Measurements from ENCODE around the gene HTR1D. TPM values are rescaled to one million over a fixed set of nuclear protein-coding genes. Genes with fewer than 3 reads are reported as not detected.

The HTR1D gene
- total RNA-seq, 4 donors from 2014 or later = 0.14 to 0.20 TPM; not detected in 2

GRCh38 chr1:23215751-23216449, 1.4 kb downstream of the HTR1D start:
- no peaks in the 10 kb centered on the region for H3K36me3 ChIP-seq
- H3K27ac ChIP-seq = no peak overlapping the region
- no peak for TF ChIP-seq POLR2AphosphoS5 (IDR thresholded peaks at IDR 0.05)
- no peak for TF ChIP-seq EP300 (IDR thresholded peaks at IDR 0.05; ENCODE audit: low read depth)
- no peak for TF ChIP-seq POLR2A (IDR thresholded peaks at IDR 0.05)
- TF ChIP-seq CTCF (IDR thresholded peaks at IDR 0.05) = no peak
- H3K27me3 ChIP-seq = peaks cover 64% of the 10 kb centered on the region
- in situ Hi-C loops (cut with MboI; ENCODE audit: low pct_ligation_motif_present in 1 of 4, low pct_unique_long_range_greater_than_20kb in 1 of 4, low sequenced_read_pairs in 3 of 4) (no loop called here), intact Hi-C loops (cut with DNase I; ENCODE audit: low total_unique reads) (no loop called here)
- H3K4me1 ChIP-seq = peaks cover 0 to 15% (median 12%) of the 10 kb centered on the region in 4 donors
- WGBS, 2 donors (ENCODE audit: low coverage in 1 of 2) = 70% methylated on average over 3 of the region's 3 CpGs; no CpG with 5 or more reads in 1 of the 2 donors
- DNase-seq = no peak
- no peaks in the 10 kb centered on the region for H3K9me3 ChIP-seq
- no peak overlapping the region for H3K4me3 ChIP-seq

- H3K4me1 ChIP-seq = peaks cover 0 to 15% (median 12%) of the 10 kb centered on the region in 4 donors
- TF ChIP-seq POLR2AphosphoS5 (IDR thresholded peaks at IDR 0.05) (no peak), CTCF (IDR thresholded peaks at IDR 0.05) (no peak), POLR2A (IDR thresholded peaks at IDR 0.05) (no peak)
- no peaks in the 10 kb centered on the region for H3K9me3 ChIP-seq
- H3K27ac ChIP-seq = no peak overlapping the region
- H3K36me3 ChIP-seq = no peaks in the 10 kb centered on the region
- WGBS, 2 donors (ENCODE audit: low coverage in 1 of 2) = 88 to 100% methylated on average over 1 to 3 of the region's 3 CpGs
- intact Hi-C loops (cut with DNase I; ENCODE audit: low total_unique reads) = no loop called here
- H3K4me3 ChIP-seq = no peak overlapping the region
- no peak for DNase-seq
- in situ Hi-C loops (cut with MboI; ENCODE audit: low pct_ligation_motif_present in 1 of 4, low pct_unique_long_range_greater_than_20kb in 1 of 4, low sequenced_read_pairs in 3 of 4) = no loop called here
- peaks cover 64% of the 10 kb centered on the region for H3K27me3 ChIP-seq
These were observed 2.0 kb downstream of the HTR1D start for GRCh38 chr1:23215291-23215690.

GRCh38 chr1:23214640-23215039, 2.7 kb downstream of the HTR1D start:
- TF ChIP-seq POLR2AphosphoS5 (IDR thresholded peaks at IDR 0.05) (no peak), CTCF (IDR thresholded peaks at IDR 0.05) (no peak), POLR2A (IDR thresholded peaks at IDR 0.05) (no peak), EP300 (IDR thresholded peaks at IDR 0.05; ENCODE audit: low read depth) (no peak)
- WGBS, 2 donors (ENCODE audit: low coverage in 1 of 2) = 91 to 94% methylated on average over 3 to 4 of the region's 4 CpGs
- in situ Hi-C loops (cut with MboI; ENCODE audit: low pct_ligation_motif_present in 1 of 4, low pct_unique_long_range_greater_than_20kb in 1 of 4, low sequenced_read_pairs in 3 of 4) = no loop called here
- Histone ChIP-seq H3K27ac (no peak overlapping the region), H3K4me1 (peaks cover 0 to 15% (median 12%) of the 10 kb centered on the region in 4 donors), H3K36me3 (no peaks in the 10 kb centered on the region), H3K27me3 (peaks cover 62% of the 10 kb centered on the region), H3K9me3 (no peaks in the 10 kb centered on the region), H3K4me3 (no peak overlapping the region)
- DNase-seq = no peak
- intact Hi-C loops (cut with DNase I; ENCODE audit: low total_unique reads) = no loop called here

- intact Hi-C loops (cut with DNase I; ENCODE audit: low total_unique reads) (no loop called here), in situ Hi-C loops (cut with MboI; ENCODE audit: low pct_ligation_motif_present in 1 of 4, low pct_unique_long_range_greater_than_20kb in 1 of 4, low sequenced_read_pairs in 3 of 4) (no loop called here)
- peaks cover 0 to 7% (median 5%) of the 10 kb centered on the region in 4 donors for H3K4me1 ChIP-seq
These were observed 5.3 kb downstream of the HTR1D start for GRCh38 chr1:23211955-23212354.

More at GRCh38 chr1:23211955-23212354, 5.3 kb downstream of the HTR1D start:
- Histone ChIP-seq H3K27ac (no peak overlapping the region), H3K4me3 (no peak overlapping the region), H3K36me3 (no peaks in the 10 kb centered on the region), H3K9me3 (no peaks in the 10 kb centered on the region), H3K27me3 (peaks cover 35% of the 10 kb centered on the region)
- WGBS, 2 donors (ENCODE audit: low coverage in 1 of 2) = 48% methylated on average over 4 of the region's 4 CpGs; no CpG with 5 or more reads in 1 of the 2 donors
- TF ChIP-seq EP300 (IDR thresholded peaks at IDR 0.05; ENCODE audit: low read depth) = no peak
- TF ChIP-seq POLR2AphosphoS5 (IDR thresholded peaks at IDR 0.05) = no peak
- no peak for TF ChIP-seq POLR2A (IDR thresholded peaks at IDR 0.05)
- TF ChIP-seq CTCF (IDR thresholded peaks at IDR 0.05) = no peak
- DNase-seq = no peak

Measured in transverse colon (tissue), 4 donors.